ENCODE data around the gene HS3ST2. TPM values are rescaled to one million over a fixed set of nuclear protein-coding genes. Genes with fewer than 3 reads are reported as not detected.

HS3ST2 gene
- total and polyA plus RNA-seq, 4 experiments from 2014 or later, result 0.47 to 0.70 TPM; not detected in 2

- H3K4me3 Mint-ChIP-seq, result no peak overlapping the region
- H3K9me3 ChIP-seq (ENCODE audit: control insufficient read depth in 1 of 2, low read length in 2 of 2), result no peaks in the 10 kb centered on the region
- H3K27me3 Mint-ChIP-seq, result peaks cover 0 to 18% of the 10 kb centered on the region in 2 donors
- no peaks in the 10 kb centered on the region for H3K4me1 Mint-ChIP-seq
- H3K27me3 ChIP-seq (ENCODE audit: insufficient read depth, low read length), result no peaks in the 10 kb centered on the region
- intact Hi-C loops (cut with micrococcal nuclease), result no loop called here
- no peak overlapping the region for H3K27ac ChIP-seq (ENCODE audit: low read depth, low read length)
- no peak for DNase-seq
- H3K27ac Mint-ChIP-seq, result no peak overlapping the region
- POLR2A ChIA-PET (ENCODE audit: partially characterized antibody), result no interaction called here
- H3K4me1 ChIP-seq (ENCODE audit: insufficient read depth, low read length), result no peaks in the 10 kb centered on the region
- no peaks in the 10 kb centered on the region for H3K36me3 ChIP-seq (ENCODE audit: insufficient read depth, low read length)
- CTCF ChIA-PET (ENCODE audit: partially characterized antibody), result no interaction called here
- H3K4me3 ChIP-seq (ENCODE audit: low read length in 2 of 2), result no peak overlapping the region
- H3K36me3 Mint-ChIP-seq, result no peaks in the 10 kb centered on the region
- H3K9me3 Mint-ChIP-seq, result peaks cover 0 to 5% (median 0%) of the 10 kb centered on the region in 8 donors
These were observed 60.4 kb downstream of the HS3ST2 start for GRCh38 chr16:22874394-22874793.

- Mint-ChIP-seq H3K27ac (no peak overlapping the region), H3K4me3 (no peak overlapping the region), H3K36me3 (no peaks in the 10 kb centered on the region), H3K9me3 (peaks cover 0 to 5% (median 0%) of the 10 kb centered on the region in 8 donors), H3K27me3 (peaks cover 0 to 12% of the 10 kb centered on the region in 2 donors), H3K4me1 (no peaks in the 10 kb centered on the region)
- ChIA-PET POLR2A (ENCODE audit: partially characterized antibody) (no interaction called here), CTCF (ENCODE audit: partially characterized antibody) (no interaction called here)
- DNase-seq, result no peak
- Histone ChIP-seq H3K4me1 (ENCODE audit: insufficient read depth, low read length) (no peaks in the 10 kb centered on the region), H3K9me3 (ENCODE audit: control insufficient read depth in 1 of 2, low read length in 2 of 2) (no peaks in the 10 kb centered on the region), H3K36me3 (ENCODE audit: insufficient read depth, low read length) (no peaks in the 10 kb centered on the region), H3K4me3 (ENCODE audit: low read length in 2 of 2) (no peak overlapping the region), H3K27me3 (ENCODE audit: insufficient read depth, low read length) (no peaks in the 10 kb centered on the region), H3K27ac (ENCODE audit: low read depth, low read length) (no peak overlapping the region)
- intact Hi-C loops (cut with micrococcal nuclease), result no loop called here
These were observed 65.0 kb downstream of the HS3ST2 start for GRCh38 chr16:22878955-22879354.

DNA sequence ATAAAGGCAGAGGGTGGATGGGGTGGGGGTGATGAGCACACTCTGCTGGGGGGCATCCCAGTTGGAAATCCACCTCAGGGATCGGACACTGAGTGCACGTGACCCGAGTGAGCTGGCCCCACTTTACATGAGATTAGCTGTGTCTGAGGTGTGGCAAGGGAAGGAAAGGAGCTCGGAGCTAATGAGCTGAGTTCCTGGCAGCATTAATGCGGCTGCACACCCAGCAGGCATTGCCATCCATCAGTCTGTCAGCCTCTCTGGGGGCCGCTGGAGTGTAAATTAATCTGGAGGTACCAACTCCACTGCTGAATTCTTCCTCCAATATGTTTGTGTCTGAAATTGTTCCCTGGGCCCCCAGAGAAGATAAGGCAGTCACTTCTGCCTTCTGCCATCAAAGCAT, 65.5 kb downstream of the HS3ST2 start:
- Mint-ChIP-seq H3K9me3 (peaks cover 0 to 5% (median 0%) of the 10 kb centered on the region in 8 donors), H3K36me3 (no peaks in the 10 kb centered on the region), H3K4me1 (no peaks in the 10 kb centered on the region), H3K27me3 (peaks cover 0 to 12% of the 10 kb centered on the region in 2 donors), H3K27ac (no peak overlapping the region), H3K4me3 (no peak overlapping the region)
- POLR2A ChIA-PET (ENCODE audit: partially characterized antibody), result no interaction called here
- H3K36me3 ChIP-seq (ENCODE audit: insufficient read depth, low read length), result no peaks in the 10 kb centered on the region
- no peak for DNase-seq
- intact Hi-C loops (cut with micrococcal nuclease), result no loop called here
- no peaks in the 10 kb centered on the region for H3K27me3 ChIP-seq (ENCODE audit: insufficient read depth, low read length)
- H3K4me3 ChIP-seq (ENCODE audit: low read length in 2 of 2), result no peak overlapping the region
- H3K9me3 ChIP-seq (ENCODE audit: control insufficient read depth in 1 of 2, low read length in 2 of 2), result no peaks in the 10 kb centered on the region
- no peak overlapping the region for H3K27ac ChIP-seq (ENCODE audit: low read depth, low read length)
- no peaks in the 10 kb centered on the region for H3K4me1 ChIP-seq (ENCODE audit: insufficient read depth, low read length)
- CTCF ChIA-PET (ENCODE audit: partially characterized antibody), result no interaction called here

GRCh38 chr16:22882981-22883380, 69.0 kb downstream of the HS3ST2 start:
- H3K36me3 ChIP-seq (ENCODE audit: insufficient read depth, low read length), result no peaks in the 10 kb centered on the region
- intact Hi-C loops (cut with micrococcal nuclease), result no loop called here
- H3K27ac ChIP-seq (ENCODE audit: low read depth, low read length), result no peak overlapping the region
- Mint-ChIP-seq H3K4me1 (no peaks in the 10 kb centered on the region), H3K9me3 (no peaks in the 10 kb centered on the region), H3K4me3 (peak overlapping the region in 1 of 8 donors; percentile 16), H3K36me3 (no peaks in the 10 kb centered on the region), H3K27me3 (peaks cover 5 to 9% of the 10 kb centered on the region in 2 donors), H3K27ac (peak overlapping the region in 1 of 7 donors; percentile 30)
- no peak overlapping the region for H3K4me3 ChIP-seq (ENCODE audit: low read length in 2 of 2)
- H3K4me1 ChIP-seq (ENCODE audit: insufficient read depth, low read length), result no peaks in the 10 kb centered on the region
- CTCF ChIA-PET (ENCODE audit: partially characterized antibody), result no interaction called here
- H3K27me3 ChIP-seq (ENCODE audit: insufficient read depth, low read length), result no peaks in the 10 kb centered on the region
- no peak for DNase-seq
- no peaks in the 10 kb centered on the region for H3K9me3 ChIP-seq (ENCODE audit: control insufficient read depth in 1 of 2, low read length in 2 of 2)
- POLR2A ChIA-PET (ENCODE audit: partially characterized antibody), result no interaction called here

DNA sequence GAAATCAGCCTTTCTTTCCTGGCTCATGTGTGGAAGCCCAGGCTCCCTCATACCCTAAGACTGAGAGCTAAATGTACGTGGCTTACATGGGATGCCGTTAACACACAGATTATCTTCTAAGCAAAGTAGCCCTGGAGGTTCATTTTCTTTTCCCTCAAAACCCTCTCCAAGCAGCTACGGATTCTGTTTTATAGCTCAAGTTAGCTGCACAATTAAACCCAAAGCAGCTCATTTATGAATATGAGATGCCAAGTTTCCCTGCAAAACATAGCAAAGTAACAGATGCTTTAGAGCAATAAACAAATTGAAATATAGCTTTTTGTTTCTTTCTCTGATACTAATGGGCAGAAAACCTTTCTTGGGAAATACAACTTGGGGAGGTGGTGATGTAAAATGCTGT, 72.0 kb downstream of the HS3ST2 start:
- Histone ChIP-seq H3K9me3 (ENCODE audit: control insufficient read depth in 1 of 2, low read length in 2 of 2) (no peaks in the 10 kb centered on the region), H3K27ac (ENCODE audit: low read depth, low read length) (no peak overlapping the region), H3K4me1 (ENCODE audit: insufficient read depth, low read length) (no peaks in the 10 kb centered on the region), H3K4me3 (ENCODE audit: low read length in 2 of 2) (no peak overlapping the region), H3K36me3 (ENCODE audit: insufficient read depth, low read length) (no peaks in the 10 kb centered on the region), H3K27me3 (ENCODE audit: insufficient read depth, low read length) (no peaks in the 10 kb centered on the region)
- ChIA-PET POLR2A (ENCODE audit: partially characterized antibody) (no interaction called here), CTCF (ENCODE audit: partially characterized antibody) (no interaction called here)
- no peaks in the 10 kb centered on the region for H3K36me3 Mint-ChIP-seq
- no peaks in the 10 kb centered on the region for H3K4me1 Mint-ChIP-seq
- H3K27me3 Mint-ChIP-seq, result peaks cover 3 to 13% of the 10 kb centered on the region in 2 donors
- no peak overlapping the region for H3K27ac Mint-ChIP-seq
- no peak for DNase-seq
- intact Hi-C loops (cut with micrococcal nuclease), result no loop called here
- H3K9me3 Mint-ChIP-seq, result no peaks in the 10 kb centered on the region
- H3K4me3 Mint-ChIP-seq, result no peak overlapping the region

DNA sequence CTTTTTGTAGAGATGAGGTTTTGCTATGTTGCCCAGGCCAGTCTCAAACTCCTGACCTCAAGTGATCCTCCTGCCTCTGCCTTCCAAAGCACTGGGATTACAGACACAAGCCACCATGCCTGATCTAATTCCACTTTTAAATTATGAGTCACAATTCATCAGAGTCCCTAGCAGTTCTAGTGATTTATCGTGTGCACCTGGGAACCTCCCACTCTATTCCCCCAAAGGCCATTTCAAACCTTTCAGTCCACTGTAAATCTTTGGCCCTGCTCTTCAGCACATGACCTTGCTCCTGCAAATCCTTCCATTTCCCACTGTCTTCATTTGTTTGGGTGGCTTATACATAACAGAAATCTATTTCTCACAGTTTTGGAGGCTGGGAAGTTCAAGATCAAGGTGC, 73.0 kb downstream of the HS3ST2 start:
- Mint-ChIP-seq H3K4me3 (no peak overlapping the region), H3K9me3 (no peaks in the 10 kb centered on the region), H3K36me3 (no peaks in the 10 kb centered on the region), H3K27me3 (peaks cover 4 to 13% of the 10 kb centered on the region in 2 donors), H3K27ac (peak overlapping the region in 1 of 7 donors; percentile 3), H3K4me1 (no peaks in the 10 kb centered on the region)
- Histone ChIP-seq H3K27me3 (ENCODE audit: insufficient read depth, low read length) (no peaks in the 10 kb centered on the region), H3K36me3 (ENCODE audit: insufficient read depth, low read length) (no peaks in the 10 kb centered on the region), H3K9me3 (ENCODE audit: control insufficient read depth in 1 of 2, low read length in 2 of 2) (no peaks in the 10 kb centered on the region), H3K4me3 (ENCODE audit: low read length in 2 of 2) (no peak overlapping the region), H3K4me1 (ENCODE audit: insufficient read depth, low read length) (no peaks in the 10 kb centered on the region), H3K27ac (ENCODE audit: low read depth, low read length) (no peak overlapping the region)
- CTCF ChIA-PET (ENCODE audit: partially characterized antibody), result no interaction called here
- POLR2A ChIA-PET (ENCODE audit: partially characterized antibody), result no interaction called here
- intact Hi-C loops (cut with micrococcal nuclease), result no loop called here
- DNase-seq, result no peak

DNA sequence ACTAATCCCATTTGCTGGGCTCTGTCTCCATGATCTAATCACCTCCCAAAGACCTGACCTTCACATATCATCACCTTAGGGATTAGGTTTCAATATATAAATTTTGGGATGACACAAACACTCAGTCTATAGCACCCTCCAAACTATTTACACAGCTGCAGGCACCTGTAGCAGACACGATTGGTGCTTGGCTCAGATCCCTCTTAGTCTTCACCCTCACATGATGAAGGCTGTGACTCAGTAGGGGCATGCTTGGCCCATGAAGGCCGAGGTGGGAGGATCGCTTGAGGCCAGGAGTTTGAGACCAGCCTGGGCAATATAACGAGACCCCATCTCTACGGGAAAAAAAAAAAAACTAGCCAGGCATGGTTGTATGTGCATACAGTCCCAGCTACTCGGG, 73.5 kb downstream of the HS3ST2 start:
- Histone ChIP-seq H3K27me3 (ENCODE audit: insufficient read depth, low read length) (no peaks in the 10 kb centered on the region), H3K36me3 (ENCODE audit: insufficient read depth, low read length) (no peaks in the 10 kb centered on the region), H3K4me1 (ENCODE audit: insufficient read depth, low read length) (no peaks in the 10 kb centered on the region), H3K27ac (ENCODE audit: low read depth, low read length) (no peak overlapping the region), H3K9me3 (ENCODE audit: control insufficient read depth in 1 of 2, low read length in 2 of 2) (no peaks in the 10 kb centered on the region), H3K4me3 (ENCODE audit: low read length in 2 of 2) (no peak overlapping the region)
- CTCF ChIA-PET (ENCODE audit: partially characterized antibody), result interaction anchor here (1.0 kb wide), 1 partner anchor 10 kb away, joined by 3 read pairs; no protein-coding TSS in a partner anchor
- H3K4me1 Mint-ChIP-seq, result no peaks in the 10 kb centered on the region
- H3K27ac Mint-ChIP-seq, result no peak overlapping the region
- H3K27me3 Mint-ChIP-seq, result peaks cover 4 to 13% of the 10 kb centered on the region in 2 donors
- no peaks in the 10 kb centered on the region for H3K9me3 Mint-ChIP-seq
- POLR2A ChIA-PET (ENCODE audit: partially characterized antibody), result interaction anchor here (0.6 kb wide), 1 partner anchor 1938 kb away, joined by 4 read pairs; no protein-coding TSS in a partner anchor
- DNase-seq, result no peak
- intact Hi-C loops (cut with micrococcal nuclease), result no loop called here
- no peaks in the 10 kb centered on the region for H3K36me3 Mint-ChIP-seq
- H3K4me3 Mint-ChIP-seq, result no peak overlapping the region

DNA sequence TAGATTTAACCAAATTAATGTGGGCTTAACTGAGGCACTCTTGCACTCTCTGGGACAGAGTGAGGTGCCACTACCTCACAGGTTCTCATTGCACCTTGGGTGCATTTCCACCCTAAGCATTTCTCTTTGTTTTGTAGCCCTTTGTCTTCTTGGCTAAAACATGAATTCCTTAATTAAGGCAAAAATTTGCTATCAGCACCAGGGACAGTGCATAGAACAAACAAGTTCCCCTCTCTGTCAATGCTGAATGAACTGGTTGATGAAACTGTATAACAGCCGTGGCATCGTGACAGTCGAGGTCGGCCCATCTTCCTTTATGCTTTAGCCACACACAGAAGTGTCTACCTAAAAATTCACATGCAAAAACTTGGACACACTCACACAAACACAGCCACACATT, 74.8 kb downstream of the HS3ST2 start:
- H3K27me3 ChIP-seq (ENCODE audit: insufficient read depth, low read length), result no peaks in the 10 kb centered on the region
- intact Hi-C loops (cut with micrococcal nuclease), result no loop called here
- H3K36me3 Mint-ChIP-seq, result no peaks in the 10 kb centered on the region
- H3K4me1 Mint-ChIP-seq, result no peaks in the 10 kb centered on the region
- H3K4me3 ChIP-seq (ENCODE audit: low read length in 2 of 2), result no peak overlapping the region
- no peak overlapping the region for H3K4me3 Mint-ChIP-seq
- H3K36me3 ChIP-seq (ENCODE audit: insufficient read depth, low read length), result no peaks in the 10 kb centered on the region
- H3K9me3 Mint-ChIP-seq, result no peaks in the 10 kb centered on the region
- H3K4me1 ChIP-seq (ENCODE audit: insufficient read depth, low read length), result no peaks in the 10 kb centered on the region
- ChIA-PET POLR2A (ENCODE audit: partially characterized antibody) (no interaction called here), CTCF (ENCODE audit: partially characterized antibody) (no interaction called here)
- H3K27me3 Mint-ChIP-seq, result peaks cover 6 to 14% of the 10 kb centered on the region in 2 donors
- no peak overlapping the region for H3K27ac Mint-ChIP-seq
- no peak for DNase-seq
- no peaks in the 10 kb centered on the region for H3K9me3 ChIP-seq (ENCODE audit: control insufficient read depth in 1 of 2, low read length in 2 of 2)
- no peak overlapping the region for H3K27ac ChIP-seq (ENCODE audit: low read depth, low read length)

Measured in CD4-positive, alpha-beta memory T cell (primary cell).